ENCODE data around the gene CFAP100. TPM values are rescaled to one million over a fixed set of nuclear protein-coding genes. Genes with fewer than 3 reads are reported as not detected.

CFAP100 gene
- total and polyA plus RNA-seq, 10 of the 15 experiments (the other 5 are each of a cell fraction or from before 2014, with no cell fraction given), result 0.04 to 0.27 TPM; not detected in 8

DNA sequence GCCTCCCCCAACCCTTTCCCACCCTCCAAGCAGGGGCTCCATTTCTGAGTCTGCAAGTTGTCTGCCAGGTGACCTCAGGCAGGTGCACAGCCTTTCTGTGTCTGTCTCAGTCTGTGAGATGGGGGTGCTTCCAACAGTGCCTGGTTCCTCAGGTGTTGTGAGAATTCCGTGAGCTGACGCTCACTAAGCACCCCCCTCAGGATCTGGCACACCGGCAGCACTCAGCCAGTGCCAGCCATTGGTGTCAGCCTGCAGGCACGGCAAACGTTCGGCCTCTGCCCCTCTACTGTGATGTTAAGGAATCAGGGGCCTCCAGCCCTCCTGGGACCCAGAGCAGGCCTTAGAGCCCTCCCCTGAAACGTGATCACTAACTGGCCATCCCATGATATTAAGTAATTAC, 39.9 kb upstream of the CFAP100 start (continued):
- TF ChIP-seq, protein P1, sequence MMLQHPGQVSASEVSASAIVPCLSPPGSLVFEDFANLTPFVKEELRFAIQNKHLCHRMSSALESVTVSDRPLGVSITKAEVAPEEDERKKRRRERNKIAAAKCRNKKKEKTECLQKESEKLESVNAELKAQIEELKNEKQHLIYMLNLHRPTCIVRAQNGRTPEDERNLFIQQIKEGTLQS (IDR thresholded peaks at IDR 0.05; ENCODE audit: borderline replicate concordance, extremely low read depth, low read depth, low read length), result no peak
- TF ChIP-seq CBX3 (IDR thresholded peaks at IDR 0.05; ENCODE audit: borderline replicate concordance, low read depth) (no peak), RBBP5 (conservative IDR thresholded peaks at IDR 0.05) (no peak)
- TF ChIP-seq, protein P2, sequence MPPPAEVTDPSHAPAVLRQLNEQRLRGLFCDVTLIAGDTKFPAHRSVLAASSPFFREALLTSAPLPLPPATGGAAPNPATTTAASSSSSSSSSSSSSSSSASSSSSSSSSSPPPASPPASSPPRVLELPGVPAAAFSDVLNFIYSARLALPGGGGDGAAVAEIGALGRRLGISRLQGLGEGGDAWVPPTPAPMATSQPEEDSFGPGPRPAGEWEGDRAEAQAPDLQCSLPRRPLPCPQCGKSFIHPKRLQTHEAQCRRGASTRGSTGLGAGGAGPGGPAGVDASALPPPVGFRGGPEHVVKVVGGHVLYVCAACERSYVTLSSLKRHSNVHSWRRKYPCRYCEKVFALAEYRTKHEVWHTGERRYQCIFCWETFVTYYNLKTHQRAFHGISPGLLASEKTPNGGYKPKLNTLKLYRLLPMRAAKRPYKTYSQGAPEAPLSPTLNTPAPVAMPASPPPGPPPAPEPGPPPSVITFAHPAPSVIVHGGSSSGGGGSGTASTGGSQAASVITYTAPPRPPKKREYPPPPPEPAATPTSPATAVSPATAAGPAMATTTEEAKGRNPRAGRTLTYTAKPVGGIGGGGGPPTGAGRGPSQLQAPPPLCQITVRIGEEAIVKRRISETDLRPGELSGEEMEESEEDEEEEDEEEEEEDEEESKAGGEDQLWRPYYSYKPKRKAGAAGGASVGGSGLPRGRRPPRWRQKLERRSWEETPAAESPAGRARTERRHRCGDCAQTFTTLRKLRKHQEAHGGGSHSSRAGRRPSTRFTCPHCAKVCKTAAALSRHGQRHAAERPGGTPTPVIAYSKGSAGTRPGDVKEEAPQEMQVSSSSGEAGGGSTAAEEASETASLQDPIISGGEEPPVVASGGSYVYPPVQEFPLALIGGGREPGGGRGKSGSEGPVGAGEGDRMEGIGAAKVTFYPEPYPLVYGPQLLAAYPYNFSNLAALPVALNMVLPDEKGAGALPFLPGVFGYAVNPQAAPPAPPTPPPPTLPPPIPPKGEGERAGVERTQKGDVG (CRISPR knock-in tag; IDR thresholded peaks at IDR 0.05), result no peak

DNA sequence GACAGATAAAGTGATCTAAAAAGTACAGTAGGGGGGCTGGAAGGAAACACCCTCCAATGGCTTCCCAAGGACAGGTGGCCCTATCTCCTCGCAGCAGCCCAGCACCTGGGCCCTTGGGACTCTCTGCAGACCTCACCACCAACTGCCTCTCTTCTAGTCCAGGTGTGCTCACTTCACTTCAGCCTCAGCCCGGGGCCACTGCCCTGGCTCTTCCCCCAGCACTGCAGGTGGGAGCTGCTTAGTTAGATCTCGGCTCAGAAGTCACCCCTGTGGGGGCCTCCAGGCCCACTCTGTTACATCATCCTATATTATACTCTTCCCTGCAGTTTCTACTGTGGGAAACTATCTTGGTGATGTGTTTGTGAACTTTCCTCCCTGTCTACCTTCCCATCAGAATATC, 39.5 kb upstream of the CFAP100 start:
- Histone ChIP-seq H3K4me1 (ENCODE audit: control insufficient read depth, insufficient read depth, low read length) (no peaks in the 10 kb centered on the region), H3K9me3 (replicated peaks; ENCODE audit: control insufficient read depth, insufficient read depth, low read length) (no peaks in the 10 kb centered on the region), H3K27me3 (replicated peaks in 1 of 2; ENCODE audit: control insufficient read depth in 2 of 2, insufficient read depth in 2 of 2, low read length in 1 of 2) (peaks cover 12 to 23% of the 10 kb centered on the region in 2 experiments), H3K4me2 (ENCODE audit: control insufficient read depth, insufficient read depth) (no peak overlapping the region), H3K79me2 (ENCODE audit: control insufficient read depth, insufficient read depth, low read length) (no peaks in the 10 kb centered on the region), H3K4me3 (no peak overlapping the region), H2AFZ (ENCODE audit: control insufficient read depth, low read depth, low read length) (no peak overlapping the region), H3K9ac (ENCODE audit: control insufficient read depth, insufficient read depth, low read length) (no peak overlapping the region), H3K27ac (ENCODE audit: control insufficient read depth, insufficient read depth) (no peak overlapping the region), H4K20me1 (ENCODE audit: control insufficient read depth, insufficient read depth) (no peaks in the 10 kb centered on the region), H3K36me3 (ENCODE audit: control insufficient read depth in 2 of 2, insufficient read depth in 2 of 2, low read length in 1 of 2) (no peaks in the 10 kb centered on the region)
- SMC1A ChIA-PET (ENCODE audit: uncharacterized antibody, unreplicated experiment), result no interaction called here
- in situ Hi-C loops (cut with MboI) (no loop called here), intact Hi-C loops (cut with micrococcal nuclease; ENCODE audit: unreplicated experiment) (no loop called here)
- POLR2A ChIA-PET, result no interaction called here
- BruUV-seq (replicated peaks), result no TSS peak
- CTCF ChIA-PET, result no interaction called here
- no peak for FAIRE-seq
- no peak for ATAC-seq
- 0% methylated on average over 3 of the region's 3 CpGs for WGBS (ENCODE audit: insufficient coverage, insufficient replicate concordance, low lambda C conversion rate, missing lambda C conversion rate)
- DNase-seq (ENCODE audit: low read depth, low spot score), result no peak
- RAD21 ChIA-PET (ENCODE audit: unreplicated experiment), result no interaction called here
- TF ChIP-seq NFXL1 (IDR thresholded peaks at IDR 0.05; ENCODE audit: borderline replicate concordance) (no peak), ETV6 (conservative IDR thresholded peaks at IDR 0.05 in 1 of 2, IDR thresholded peaks at IDR 0.05 in 1 of 2; ENCODE audit: borderline replicate concordance in 1 of 2, low read depth in 1 of 2) (no peak), ZSCAN29 (IDR thresholded peaks at IDR 0.05) (no peak), BHLHE40 (IDR thresholded peaks at IDR 0.05; ENCODE audit: borderline replicate concordance in 1 of 2, low read depth in 2 of 2, low read length in 1 of 2) (no peak), KDM1A (IDR thresholded peaks at IDR 0.05; ENCODE audit: borderline replicate concordance) (no peak)
- TF ChIP-seq, protein P3, sequence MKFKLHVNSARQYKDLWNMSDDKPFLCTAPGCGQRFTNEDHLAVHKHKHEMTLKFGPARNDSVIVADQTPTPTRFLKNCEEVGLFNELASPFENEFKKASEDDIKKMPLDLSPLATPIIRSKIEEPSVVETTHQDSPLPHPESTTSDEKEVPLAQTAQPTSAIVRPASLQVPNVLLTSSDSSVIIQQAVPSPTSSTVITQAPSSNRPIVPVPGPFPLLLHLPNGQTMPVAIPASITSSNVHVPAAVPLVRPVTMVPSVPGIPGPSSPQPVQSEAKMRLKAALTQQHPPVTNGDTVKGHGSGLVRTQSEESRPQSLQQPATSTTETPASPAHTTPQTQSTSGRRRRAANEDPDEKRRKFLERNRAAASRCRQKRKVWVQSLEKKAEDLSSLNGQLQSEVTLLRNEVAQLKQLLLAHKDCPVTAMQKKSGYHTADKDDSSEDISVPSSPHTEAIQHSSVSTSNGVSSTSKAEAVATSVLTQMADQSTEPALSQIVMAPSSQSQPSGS (IDR thresholded peaks at IDR 0.05; ENCODE audit: low read length), result no peak
- TF ChIP-seq, protein P4, sequence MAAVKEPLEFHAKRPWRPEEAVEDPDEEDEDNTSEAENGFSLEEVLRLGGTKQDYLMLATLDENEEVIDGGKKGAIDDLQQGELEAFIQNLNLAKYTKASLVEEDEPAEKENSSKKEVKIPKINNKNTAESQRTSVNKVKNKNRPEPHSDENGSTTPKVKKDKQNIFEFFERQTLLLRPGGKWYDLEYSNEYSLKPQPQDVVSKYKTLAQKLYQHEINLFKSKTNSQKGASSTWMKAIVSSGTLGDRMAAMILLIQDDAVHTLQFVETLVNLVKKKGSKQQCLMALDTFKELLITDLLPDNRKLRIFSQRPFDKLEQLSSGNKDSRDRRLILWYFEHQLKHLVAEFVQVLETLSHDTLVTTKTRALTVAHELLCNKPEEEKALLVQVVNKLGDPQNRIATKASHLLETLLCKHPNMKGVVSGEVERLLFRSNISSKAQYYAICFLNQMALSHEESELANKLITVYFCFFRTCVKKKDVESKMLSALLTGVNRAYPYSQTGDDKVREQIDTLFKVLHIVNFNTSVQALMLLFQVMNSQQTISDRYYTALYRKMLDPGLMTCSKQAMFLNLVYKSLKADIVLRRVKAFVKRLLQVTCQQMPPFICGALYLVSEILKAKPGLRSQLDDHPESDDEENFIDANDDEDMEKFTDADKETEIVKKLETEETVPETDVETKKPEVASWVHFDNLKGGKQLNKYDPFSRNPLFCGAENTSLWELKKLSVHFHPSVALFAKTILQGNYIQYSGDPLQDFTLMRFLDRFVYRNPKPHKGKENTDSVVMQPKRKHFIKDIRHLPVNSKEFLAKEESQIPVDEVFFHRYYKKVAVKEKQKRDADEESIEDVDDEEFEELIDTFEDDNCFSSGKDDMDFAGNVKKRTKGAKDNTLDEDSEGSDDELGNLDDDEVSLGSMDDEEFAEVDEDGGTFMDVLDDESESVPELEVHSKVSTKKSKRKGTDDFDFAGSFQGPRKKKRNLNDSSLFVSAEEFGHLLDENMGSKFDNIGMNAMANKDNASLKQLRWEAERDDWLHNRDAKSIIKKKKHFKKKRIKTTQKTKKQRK (IDR thresholded peaks at IDR 0.05; ENCODE audit: low read depth, low read length), result no peak
- TF ChIP-seq, protein P5, sequence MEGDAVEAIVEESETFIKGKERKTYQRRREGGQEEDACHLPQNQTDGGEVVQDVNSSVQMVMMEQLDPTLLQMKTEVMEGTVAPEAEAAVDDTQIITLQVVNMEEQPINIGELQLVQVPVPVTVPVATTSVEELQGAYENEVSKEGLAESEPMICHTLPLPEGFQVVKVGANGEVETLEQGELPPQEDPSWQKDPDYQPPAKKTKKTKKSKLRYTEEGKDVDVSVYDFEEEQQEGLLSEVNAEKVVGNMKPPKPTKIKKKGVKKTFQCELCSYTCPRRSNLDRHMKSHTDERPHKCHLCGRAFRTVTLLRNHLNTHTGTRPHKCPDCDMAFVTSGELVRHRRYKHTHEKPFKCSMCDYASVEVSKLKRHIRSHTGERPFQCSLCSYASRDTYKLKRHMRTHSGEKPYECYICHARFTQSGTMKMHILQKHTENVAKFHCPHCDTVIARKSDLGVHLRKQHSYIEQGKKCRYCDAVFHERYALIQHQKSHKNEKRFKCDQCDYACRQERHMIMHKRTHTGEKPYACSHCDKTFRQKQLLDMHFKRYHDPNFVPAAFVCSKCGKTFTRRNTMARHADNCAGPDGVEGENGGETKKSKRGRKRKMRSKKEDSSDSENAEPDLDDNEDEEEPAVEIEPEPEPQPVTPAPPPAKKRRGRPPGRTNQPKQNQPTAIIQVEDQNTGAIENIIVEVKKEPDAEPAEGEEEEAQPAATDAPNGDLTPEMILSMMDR (IDR thresholded peaks at IDR 0.05 in 2 of 3, conservative IDR thresholded peaks at IDR 0.05 in 1 of 3; ENCODE audit: control insufficient read depth in 2 of 3, extremely low read depth in 1 of 3, insufficient read depth in 1 of 3, low read depth in 3 of 3, low read length in 3 of 3), result no peak

All from GM12878 (cell line).